Activated CD4-positive, alpha-beta memory T cell treated with anti-CD3 and anti-CD28 coated beads, Interleukin-2, amount 10 ng/mL, durations not matched to agents 7 days and 5 days (primary cell): ENCODE measurements around the gene GLOD4. TPM values are rescaled to one million over a fixed set of nuclear protein-coding genes. Genes with fewer than 3 reads are reported as not detected.
"Not testable (repeated sequence)": the region's sequence is repeated elsewhere in the genome, so short reads cannot be mapped to it uniquely, and the experiment has no call there.

Experiments used
- CTCF ChIA-PET: fragments of 350-600 bp; sonication (Branson Sonifier 250); formaldehyde crosslinking; loops from one replicate; lab custom pipeline; 2021; ENCODE audit warnings: antibody characterized with exemption, inconsistent platforms; lab: Charles Lee
- POLR2A ChIA-PET: fragments of 350-600 bp; sonication (Branson Sonifier 250); formaldehyde crosslinking; loops from one replicate; lab custom pipeline; 2021; ENCODE audit warnings: antibody characterized with exemption; lab: Charles Lee
- DNase-seq: peaks from one replicate; pipeline ENCODE4 v3.0.0-alpha.2; 2020
- H3K27ac Mint-ChIP-seq: one replicate; pipeline ENCODE4 v1.8.0; 2021; ENCODE audit warnings: mild to moderate bottlenecking, mixed read lengths
- H3K27me3 Mint-ChIP-seq: one replicate; pipeline ENCODE4 v1.8.0; 2021; ENCODE audit warnings: mixed read lengths
- H3K36me3 Mint-ChIP-seq: one replicate; pipeline ENCODE4 v1.8.0; 2021; ENCODE audit warnings: low read depth, mixed read lengths
- H3K4me1 Mint-ChIP-seq: one replicate; pipeline ENCODE4 v1.8.0; 2021; ENCODE audit warnings: mixed read lengths
- H3K4me3 Mint-ChIP-seq: one replicate; pipeline ENCODE4 v1.8.0; 2021; ENCODE audit warnings: mild to moderate bottlenecking, mixed read lengths
- H3K9me3 Mint-ChIP-seq: one replicate; pipeline ENCODE4 v1.8.0; 2021; ENCODE audit warnings: mixed read lengths
- total RNA-seq, 2 experiments: library from RNA; stranded (reverse); gene quantifications; one replicate each; pipeline ENCODE4 v1.2.3, GENCODE V29; 2021

GLOD4 gene
- total RNA-seq, 2 experiments from 2014 or later: 46.0 to 54.1 TPM

DNA sequence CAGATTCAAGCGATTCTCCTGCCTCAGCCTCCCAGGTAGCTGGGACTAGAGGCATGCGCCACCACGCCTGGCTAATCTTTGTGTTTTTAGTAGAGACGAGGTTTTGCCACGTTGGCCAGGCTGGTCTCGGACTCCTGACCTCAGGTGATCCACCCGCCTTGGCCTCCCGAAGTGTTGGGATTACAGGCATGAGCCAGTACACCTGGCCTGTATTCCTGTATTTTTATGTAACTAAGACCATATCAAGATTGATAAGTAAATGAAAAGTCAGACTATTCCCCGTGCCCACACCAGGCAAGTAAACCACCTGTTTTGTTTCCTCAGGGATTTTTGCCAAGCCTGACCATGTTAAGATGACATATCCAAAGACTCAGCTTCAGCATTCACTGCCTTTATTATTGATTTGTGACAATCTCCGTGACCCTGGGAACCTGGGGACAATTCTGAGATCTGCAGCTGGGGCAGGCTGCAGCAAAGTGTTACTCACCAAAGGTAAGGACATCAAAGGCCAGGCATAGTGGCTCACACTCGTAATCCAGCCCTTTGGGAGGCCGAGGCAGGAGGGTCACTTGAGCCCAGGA, 5.7 kb upstream of the GLOD4 start:
- peaks cover 21% of the 10 kb centered on the region for H3K4me1 Mint-ChIP-seq
- H3K27ac Mint-ChIP-seq: no peak overlapping the region
- H3K4me3 Mint-ChIP-seq: no peak overlapping the region
- DNase-seq: no peak
- peaks cover 39% of the 10 kb centered on the region for H3K36me3 Mint-ChIP-seq
- no peaks in the 10 kb centered on the region for H3K9me3 Mint-ChIP-seq
- ChIA-PET CTCF (interaction anchor here (0.7 to 1.7 kb wide), 2 partner anchors 74 to 193 kb away, joined by 4 read pairs; no protein-coding TSS in a partner anchor), POLR2A (no interaction called here)
- no peaks in the 10 kb centered on the region for H3K27me3 Mint-ChIP-seq

DNA sequence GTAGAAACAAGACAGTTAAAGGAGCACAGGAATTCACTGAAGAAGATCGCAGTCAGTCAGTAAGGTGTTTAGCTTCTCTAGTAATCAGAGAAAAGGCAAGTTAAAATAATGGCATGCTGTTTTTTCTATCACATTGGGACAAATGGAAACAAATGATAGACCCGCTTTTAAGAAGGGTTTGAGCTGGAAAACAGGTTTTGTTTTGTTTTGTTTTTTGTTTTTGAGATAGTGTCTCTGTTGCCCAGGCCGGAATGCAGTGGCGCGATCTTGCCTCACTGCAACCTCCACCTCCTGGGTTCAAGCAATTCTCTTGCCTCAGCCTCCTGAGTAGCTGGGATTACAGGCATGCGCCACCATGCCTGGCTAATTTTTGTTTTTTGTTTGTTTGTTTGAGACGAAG, 3.8 kb upstream of the GLOD4 start:
- not testable (repeated sequence) for H3K27me3 Mint-ChIP-seq, H3K4me3 Mint-ChIP-seq, H3K27ac Mint-ChIP-seq, DNase-seq, H3K9me3 Mint-ChIP-seq
- Mint-ChIP-seq H3K4me1 (peaks cover 32% of the 10 kb centered on the region), H3K36me3 (peaks cover 32% of the 10 kb centered on the region)
- ChIA-PET CTCF (interaction anchor here (1.3 kb wide), 1 partner anchor 211 kb away, joined by 4 read pairs; the partner anchor contains the start of gene TIMM22), POLR2A (interaction anchor here (1.1 kb wide), 1 partner anchor 33 kb away, joined by 4 read pairs; no protein-coding TSS in a partner anchor)

DNA sequence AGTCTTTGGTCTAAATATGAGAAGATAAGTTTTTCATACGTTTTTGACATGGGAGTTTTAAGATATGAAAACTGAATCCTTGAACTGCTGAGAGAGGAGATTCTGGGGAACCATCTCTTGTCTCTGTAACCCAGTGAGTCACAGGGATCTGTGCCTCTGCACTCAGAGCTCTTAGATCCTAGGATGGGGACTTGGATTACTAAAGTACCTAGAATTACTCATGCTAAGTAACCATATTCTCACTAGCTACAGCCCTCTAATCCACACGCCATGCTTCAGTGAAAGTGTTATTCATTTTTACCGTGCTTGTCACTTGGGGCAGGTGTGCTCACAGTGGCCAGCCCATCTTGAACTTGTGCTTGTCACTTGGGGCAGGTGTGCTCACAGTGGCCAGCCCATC, 2.1 kb upstream of the GLOD4 start:
- peak overlapping the region; percentile 28 for H3K4me3 Mint-ChIP-seq
- no peak for DNase-seq
- H3K27me3 Mint-ChIP-seq: no peaks in the 10 kb centered on the region
- POLR2A ChIA-PET: no interaction called here
- no peak overlapping the region for H3K27ac Mint-ChIP-seq
- CTCF ChIA-PET: no interaction called here
- peaks cover 36% of the 10 kb centered on the region for H3K4me1 Mint-ChIP-seq
- H3K36me3 Mint-ChIP-seq: peaks cover 24% of the 10 kb centered on the region
- no peaks in the 10 kb centered on the region for H3K9me3 Mint-ChIP-seq

DNA sequence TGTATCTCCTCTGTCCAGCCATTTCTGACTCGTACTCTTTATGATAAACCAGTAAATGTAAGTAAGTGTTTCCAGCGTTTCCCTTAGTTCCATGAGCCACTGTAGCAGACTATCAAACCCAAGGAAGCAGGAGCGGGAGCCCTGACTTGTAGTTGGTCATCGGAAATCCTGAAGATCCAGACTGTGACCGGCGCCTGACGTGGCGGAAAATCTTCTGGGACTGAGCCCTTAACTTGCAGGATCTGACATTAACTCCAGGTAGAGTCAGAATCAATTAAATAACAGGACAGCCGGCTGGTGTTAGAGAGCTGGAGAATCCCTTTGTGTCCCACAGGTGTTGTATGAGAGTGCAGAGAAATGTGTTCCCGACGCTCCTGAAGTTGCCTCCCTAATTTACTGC, 4.0 kb downstream of the GLOD4 start:
- no peak for DNase-seq
- ChIA-PET CTCF (interaction anchor here (2.5 kb wide), 1 partner anchor 203 kb away, joined by 5 read pairs; no protein-coding TSS in a partner anchor), POLR2A (interaction anchor here (1.3 kb wide), 1 partner anchor 64 kb away, joined by 4 read pairs; the partner anchor contains the start of gene VPS53)
- no peak overlapping the region for H3K27ac Mint-ChIP-seq
- H3K4me3 Mint-ChIP-seq: no peak overlapping the region
- no peaks in the 10 kb centered on the region for H3K9me3 Mint-ChIP-seq
- peaks cover 61% of the 10 kb centered on the region for H3K36me3 Mint-ChIP-seq
- no peaks in the 10 kb centered on the region for H3K27me3 Mint-ChIP-seq
- H3K4me1 Mint-ChIP-seq: peaks cover 41% of the 10 kb centered on the region

DNA sequence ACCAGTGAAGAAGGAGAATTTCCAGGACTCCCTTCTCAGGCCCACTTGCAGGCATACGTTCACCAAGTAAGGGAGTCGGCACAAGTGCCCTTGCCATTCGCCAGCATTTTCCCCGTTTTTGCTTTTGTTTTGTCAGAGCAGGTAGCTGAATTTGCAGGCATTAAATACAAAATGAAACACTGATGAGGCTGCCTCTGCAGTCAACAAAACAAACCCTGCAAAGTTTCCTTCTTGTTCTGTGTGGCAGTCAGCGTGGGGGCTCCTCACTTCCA, 7.8 kb downstream of the GLOD4 start:
- POLR2A ChIA-PET: interaction anchor here (0.5 to 1.5 kb wide), 2 partner anchors 8 to 12 kb away, joined by 4 to 10 read pairs; partner anchors contain the start of genes GLOD4 and MRM3
- H3K27ac Mint-ChIP-seq: no peak overlapping the region
- CTCF ChIA-PET: interaction anchor here (1.5 kb wide), 1 partner anchor 18 kb away, joined by 6 read pairs; no protein-coding TSS in a partner anchor
- DNase-seq: no peak
- H3K4me3 Mint-ChIP-seq: no peak overlapping the region
- no peaks in the 10 kb centered on the region for H3K9me3 Mint-ChIP-seq
- H3K36me3 Mint-ChIP-seq: peaks cover 78% of the 10 kb centered on the region
- peaks cover 26% of the 10 kb centered on the region for H3K4me1 Mint-ChIP-seq
- no peaks in the 10 kb centered on the region for H3K27me3 Mint-ChIP-seq

DNA sequence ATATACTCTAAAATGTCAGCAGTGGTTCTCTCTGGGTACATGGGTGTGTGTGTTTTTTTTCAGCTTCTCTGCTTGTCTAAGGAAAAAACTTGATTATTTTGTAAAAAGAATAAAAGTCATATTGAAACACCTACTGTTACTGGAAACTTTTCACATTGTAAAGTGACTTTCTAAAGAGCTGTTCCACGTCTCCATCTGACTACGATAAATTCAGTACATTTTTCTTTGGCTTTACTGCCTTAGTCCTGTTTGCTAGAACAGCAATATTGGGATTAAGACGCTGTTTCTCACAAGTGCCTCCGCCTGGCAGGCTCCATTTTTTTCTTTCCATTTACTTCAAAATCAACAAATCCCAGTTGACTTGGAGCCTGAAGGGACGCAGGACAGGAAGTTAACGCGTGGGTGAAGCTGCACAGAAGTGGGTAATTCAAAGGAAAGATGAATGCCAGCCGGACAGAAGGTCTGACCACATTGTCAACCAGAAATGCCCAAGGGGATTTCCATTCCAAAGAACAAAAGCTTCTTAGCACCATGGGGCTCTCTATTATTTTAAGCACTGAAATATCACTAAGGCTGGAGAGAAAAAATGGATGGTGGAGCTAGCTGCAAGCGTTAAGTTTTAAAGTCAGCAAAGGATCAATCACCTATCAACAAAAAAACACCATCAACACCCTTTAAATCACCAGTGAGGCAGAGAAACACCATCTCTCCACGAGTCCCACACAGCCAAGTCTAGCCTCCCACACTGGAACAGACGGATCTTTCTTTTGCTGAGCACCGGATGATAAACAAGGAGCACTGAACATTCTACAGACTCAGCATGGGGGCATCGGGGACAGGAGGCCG, 8.4 kb downstream of the GLOD4 start:
- H3K4me3 Mint-ChIP-seq: no peak overlapping the region

DNA sequence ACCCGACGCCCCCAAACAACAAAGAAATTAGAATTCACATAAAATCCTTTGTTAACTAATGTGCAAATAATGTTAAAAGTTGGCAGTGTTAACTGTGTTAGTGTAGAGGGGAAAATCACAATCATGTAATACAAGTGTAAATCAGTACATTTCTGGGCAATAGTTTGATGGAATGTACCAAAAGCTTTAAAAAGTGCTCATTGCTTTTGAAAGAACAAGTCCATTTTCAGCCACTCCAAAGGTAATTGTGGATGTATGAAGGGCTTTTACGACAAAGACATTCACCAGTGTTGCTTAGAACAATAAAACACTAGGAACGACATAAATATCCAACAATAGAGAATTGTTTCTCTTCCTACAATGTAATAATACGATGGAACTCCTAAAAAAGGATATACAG, 9.1 kb downstream of the GLOD4 start:
- Mint-ChIP-seq H3K9me3 (no peaks in the 10 kb centered on the region), H3K27me3 (no peaks in the 10 kb centered on the region), H3K36me3 (peaks cover 77% of the 10 kb centered on the region), H3K4me1 (peaks cover 26% of the 10 kb centered on the region), H3K27ac (no peak overlapping the region), H3K4me3 (no peak overlapping the region)
- DNase-seq: no peak
- ChIA-PET CTCF (no interaction called here), POLR2A (interaction anchor here (1.5 kb wide), 1 partner anchor 9 kb away, joined by 10 read pairs; the partner anchor contains the start of genes GLOD4 and MRM3)

More for the DNA sequence above, 8.4 kb downstream of the GLOD4 start:
- ChIA-PET CTCF (interaction anchor here (1.5 kb wide), 1 partner anchor 17 kb away, joined by 6 read pairs; no protein-coding TSS in a partner anchor), POLR2A (interaction anchor here (0.5 to 1.5 kb wide), 2 partner anchors 8 to 11 kb away, joined by 4 to 10 read pairs; partner anchors contain the start of genes GLOD4 and MRM3)
- no peak overlapping the region for H3K27ac Mint-ChIP-seq
- no peak for DNase-seq
- H3K36me3 Mint-ChIP-seq: peaks cover 80% of the 10 kb centered on the region
- H3K4me1 Mint-ChIP-seq: peaks cover 26% of the 10 kb centered on the region
- H3K27me3 Mint-ChIP-seq: no peaks in the 10 kb centered on the region
- H3K9me3 Mint-ChIP-seq: no peaks in the 10 kb centered on the region

DNA sequence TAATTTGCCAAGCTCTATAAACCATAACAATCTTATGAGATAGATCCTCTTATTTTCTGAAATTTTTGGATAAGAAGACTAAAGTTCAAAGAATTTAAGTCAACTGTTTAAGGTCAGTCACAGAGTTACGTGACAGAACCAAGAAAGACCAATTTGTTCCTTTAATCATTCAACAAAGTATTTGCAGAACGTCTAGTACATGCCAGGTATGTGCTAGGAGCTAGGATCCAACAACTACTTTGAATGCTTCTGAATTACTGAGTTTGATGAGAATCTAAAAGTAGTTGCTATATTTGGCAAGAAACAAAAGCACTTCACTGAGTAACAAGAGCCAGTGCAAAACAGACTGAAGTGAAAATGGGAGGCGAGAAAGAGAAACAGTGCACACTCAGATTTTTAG, 15.0 kb downstream of the GLOD4 start:
- H3K36me3 Mint-ChIP-seq: peaks cover 51% of the 10 kb centered on the region
- CTCF ChIA-PET: no interaction called here
- H3K27ac Mint-ChIP-seq: no peak overlapping the region
- no peak for DNase-seq
- H3K4me3 Mint-ChIP-seq: no peak overlapping the region
- H3K27me3 Mint-ChIP-seq: no peaks in the 10 kb centered on the region
- POLR2A ChIA-PET: no interaction called here
- H3K4me1 Mint-ChIP-seq: no peaks in the 10 kb centered on the region
- H3K9me3 Mint-ChIP-seq: no peaks in the 10 kb centered on the region

DNA sequence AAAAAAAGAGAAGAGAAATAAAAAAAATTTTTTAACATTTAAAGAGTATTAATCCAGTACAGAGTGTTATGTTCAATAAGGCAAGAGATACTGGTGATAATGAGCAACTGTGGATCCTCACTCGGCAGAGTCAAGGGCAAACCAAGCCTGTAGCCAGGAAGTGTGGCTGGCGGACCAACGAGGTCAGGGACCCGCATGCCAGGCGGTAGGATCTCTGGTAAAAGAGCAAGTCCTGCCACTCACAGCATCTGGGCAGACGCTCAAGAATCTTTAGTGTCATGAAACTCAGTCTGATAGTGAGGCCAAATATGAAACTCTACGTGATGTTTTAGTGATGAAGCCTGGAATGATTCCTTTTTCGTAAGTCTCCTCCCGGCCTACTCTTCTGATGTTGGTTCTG, 21.7 kb downstream of the GLOD4 start:
- H3K4me1 Mint-ChIP-seq: no peaks in the 10 kb centered on the region
- H3K36me3 Mint-ChIP-seq: peaks cover 46% of the 10 kb centered on the region
- H3K27me3 Mint-ChIP-seq: no peaks in the 10 kb centered on the region
- H3K27ac Mint-ChIP-seq: no peak overlapping the region
- no peak overlapping the region for H3K4me3 Mint-ChIP-seq
- ChIA-PET CTCF (no interaction called here), POLR2A (no interaction called here)
- H3K9me3 Mint-ChIP-seq: no peaks in the 10 kb centered on the region
- no peak for DNase-seq

DNA sequence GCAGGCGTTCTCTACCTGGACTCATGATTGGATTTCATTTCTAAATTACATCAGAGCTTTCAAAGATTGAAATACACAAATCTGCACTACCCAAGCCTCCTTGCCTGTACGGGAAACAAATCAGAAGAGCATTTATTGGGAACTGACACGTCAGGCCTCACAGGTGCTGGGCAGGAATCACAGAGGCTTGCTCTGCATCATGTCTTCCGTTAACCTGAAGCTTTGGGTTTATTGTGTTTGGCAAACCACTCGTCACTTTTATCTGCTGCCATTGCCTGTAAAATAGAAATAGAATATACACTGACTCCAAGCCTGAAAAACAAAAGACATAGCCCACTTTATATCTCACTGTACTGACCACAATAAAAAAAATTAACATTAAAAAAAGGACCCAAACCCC, 22.1 kb downstream of the GLOD4 start:
- no peaks in the 10 kb centered on the region for H3K9me3 Mint-ChIP-seq
- H3K4me3 Mint-ChIP-seq: no peak overlapping the region
- DNase-seq: no peak
- peaks cover 42% of the 10 kb centered on the region for H3K36me3 Mint-ChIP-seq
- ChIA-PET POLR2A (no interaction called here), CTCF (no interaction called here)
- H3K27me3 Mint-ChIP-seq: no peaks in the 10 kb centered on the region
- no peak overlapping the region for H3K27ac Mint-ChIP-seq
- no peaks in the 10 kb centered on the region for H3K4me1 Mint-ChIP-seq

DNA sequence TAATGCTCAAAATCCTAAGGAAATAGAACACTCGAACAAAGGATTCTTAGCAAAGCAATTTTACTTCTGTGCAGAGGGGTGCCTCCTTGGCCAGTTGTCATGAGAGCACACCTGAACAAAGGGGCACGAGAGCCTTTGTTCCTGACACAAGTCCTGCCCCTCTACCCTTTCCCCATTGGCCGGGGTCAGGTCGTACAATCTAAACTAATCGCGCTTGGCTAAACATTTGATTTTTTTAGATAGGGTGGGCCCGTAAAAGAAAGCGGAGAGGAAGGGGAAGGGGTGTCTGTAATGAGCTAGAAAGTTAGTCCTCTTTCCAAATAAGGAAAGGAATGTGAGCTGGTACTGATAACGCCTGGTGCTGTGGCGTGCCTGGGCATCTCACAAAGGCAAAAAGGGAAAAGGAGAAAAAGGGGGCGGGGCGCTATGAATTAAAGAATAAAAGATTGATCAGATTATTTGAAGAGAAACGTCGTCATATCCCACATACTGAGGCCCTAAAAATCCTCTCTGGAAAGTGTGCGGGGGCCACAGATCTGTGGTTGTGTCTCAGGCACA, 26.0 kb downstream of the GLOD4 start:
- H3K27me3 Mint-ChIP-seq, H3K4me3 Mint-ChIP-seq, POLR2A ChIA-PET, H3K27ac Mint-ChIP-seq, DNase-seq, H3K9me3 Mint-ChIP-seq: not testable (repeated sequence)
- peaks cover 27% of the 10 kb centered on the region for H3K36me3 Mint-ChIP-seq
- H3K4me1 Mint-ChIP-seq: peaks cover 16% of the 10 kb centered on the region
- CTCF ChIA-PET: interaction anchor here (0.9 to 1.0 kb wide), 2 partner anchors 12 to 18 kb away, joined by 3 to 6 read pairs; no protein-coding TSS in a partner anchor

DNA sequence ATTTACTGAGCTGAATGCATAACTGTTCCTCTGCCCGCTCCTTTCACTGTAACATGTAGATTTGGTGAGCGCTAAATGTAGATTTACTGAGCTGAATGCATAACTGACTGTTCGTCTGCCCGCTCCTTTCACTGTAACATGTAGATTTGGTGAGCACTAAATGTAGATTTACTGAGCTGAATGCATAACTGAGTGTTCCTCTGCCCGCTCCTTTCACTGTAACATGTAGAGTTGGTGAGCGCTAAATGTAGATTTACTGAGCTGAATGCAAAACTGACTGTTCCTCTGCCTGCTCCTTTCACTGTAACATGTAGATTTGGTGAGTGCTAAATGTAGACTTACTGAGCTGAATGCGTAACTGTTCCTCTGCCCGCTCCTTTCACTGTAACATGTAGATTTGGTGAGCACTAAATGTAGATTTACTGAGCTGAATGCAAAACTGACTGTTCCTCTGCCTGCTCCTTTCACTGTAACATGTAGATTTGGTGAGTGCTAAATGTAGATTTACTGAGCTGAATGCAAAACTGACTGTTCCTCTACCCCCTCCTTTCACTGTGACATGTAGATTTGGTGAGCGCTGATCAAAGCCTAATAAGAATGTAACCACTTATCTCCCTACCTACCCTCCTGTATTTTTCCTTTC, 26.6 kb downstream of the GLOD4 start:
- CTCF ChIA-PET: interaction anchor here (0.7 to 1.1 kb wide), 4 partner anchors 12 to 343 kb away, joined by 3 to 8 read pairs (median 3); partner anchors contain the start of genes GLOD4 and MRM3
- H3K27me3 Mint-ChIP-seq, H3K9me3 Mint-ChIP-seq, H3K27ac Mint-ChIP-seq, H3K4me3 Mint-ChIP-seq, DNase-seq: not testable (repeated sequence)
- POLR2A ChIA-PET: interaction anchor here (6.4 kb wide), 1 partner anchor 26 kb away, joined by 59 read pairs; the partner anchor contains the start of genes GLOD4 and MRM3
- Mint-ChIP-seq H3K4me1 (peaks cover 22% of the 10 kb centered on the region), H3K36me3 (peaks cover 29% of the 10 kb centered on the region)
